HepG2 (cell line): ENCODE measurements around the gene AP1AR. TPM values are rescaled to one million over a fixed set of nuclear protein-coding genes. Genes with fewer than 3 reads are reported as not detected.

Experiments used
- ATF2 ChIP-seq: sonication (generic); formaldehyde crosslinking; IDR thresholded peaks from 2 replicates; pipeline ENCODE4 v1.4.0; 2020; ENCODE audit warnings: missing genetic modification reagents
- CTCF ChIP-seq: sonication (generic); formaldehyde crosslinking; IDR thresholded peaks from 2 replicates; pipeline ENCODE4 v1.5.0; 2020; ENCODE audit warnings: mild to moderate bottlenecking, missing genetic modification reagents, moderate library complexity
- DNMT1 ChIP-seq: sonication (generic); formaldehyde crosslinking; IDR thresholded peaks from 2 replicates; pipeline ENCODE4 v1.5.1; 2020; ENCODE audit warnings: mild to moderate bottlenecking, missing genetic modification reagents
- ELF1 ChIP-seq: sonication (generic); formaldehyde crosslinking; IDR thresholded peaks from 2 replicates; pipeline ENCODE4 v1.4.0; 2020; ENCODE audit warnings: missing genetic modification reagents
- ELK4 ChIP-seq: sonication (generic); formaldehyde crosslinking; IDR thresholded peaks from 2 replicates; pipeline ENCODE4 v1.9.0; 2021; ENCODE audit warnings: missing genetic modification reagents, borderline replicate concordance
- HDAC6 ChIP-seq: fragments of 200-600 bp; sonication (generic); IDR thresholded peaks from 2 replicates; pipeline ENCODE4 v1.7.0; 2017; ENCODE audit warnings: mild to moderate bottlenecking, antibody characterized with exemption, low read length, low read depth
- HIVEP1 ChIP-seq: sonication (generic); formaldehyde crosslinking; IDR thresholded peaks from 2 replicates; pipeline ENCODE4 v1.4.0; 2020; ENCODE audit warnings: mild to moderate bottlenecking, missing genetic modification reagents
- KDM6A ChIP-seq: IDR thresholded peaks from 2 replicates; pipeline ENCODE4 v1.6.1; 2016; ENCODE audit warnings: low read depth
- MED1 ChIP-seq: sonication (generic); formaldehyde crosslinking; IDR thresholded peaks from 2 replicates; pipeline ENCODE4 v1.4.0; 2020; ENCODE audit warnings: missing genetic modification reagents
- NCOA1 ChIP-seq: sonication (generic); formaldehyde crosslinking; IDR thresholded peaks from 2 replicates; pipeline ENCODE4 v1.9.0; 2021; ENCODE audit warnings: missing genetic modification reagents
- PHF5A ChIP-seq: IDR thresholded peaks from one replicate; pipeline ENCODE4 v1.6.1; 2018; ENCODE audit warnings: low read depth, missing genetic modification reagents; ENCODE audit not compliant: unreplicated experiment
- PPARG ChIP-seq: conservative IDR thresholded peaks from 2 replicates; pipeline ENCODE4 v1.6.1; 2016; ENCODE audit warnings: missing biosample characterization, missing genetic modification reagents
- YY1 ChIP-seq: IDR thresholded peaks from 2 replicates; pipeline ENCODE4 v1.6.1; 2011; ENCODE audit warnings: low read length, low read depth, moderate library complexity, mild to moderate bottlenecking; ENCODE audit not compliant: insufficient read depth, insufficient replicate concordance
- ZBTB25 ChIP-seq: IDR thresholded peaks from 2 replicates; pipeline ENCODE4 v1.6.1; 2018; ENCODE audit warnings: missing genetic modification reagents
- ZFP36L1 ChIP-seq: sonication (generic); formaldehyde crosslinking; IDR thresholded peaks from 2 replicates; pipeline ENCODE4 v1.8.0; 2022; ENCODE audit warnings: mild to moderate bottlenecking, missing genetic modification reagents, moderate library complexity
- ZNF224 ChIP-seq: sonication (generic); formaldehyde crosslinking; IDR thresholded peaks from 2 replicates; pipeline ENCODE4 v1.5.0; 2020; ENCODE audit warnings: mild to moderate bottlenecking, missing genetic modification reagents
- ZNF33B ChIP-seq: sonication (generic); formaldehyde crosslinking; IDR thresholded peaks from 2 replicates; pipeline ENCODE4 v1.5.1; 2020; ENCODE audit warnings: mild to moderate bottlenecking, missing genetic modification reagents
- ZNF543 ChIP-seq: sonication (generic); formaldehyde crosslinking; IDR thresholded peaks from 2 replicates; pipeline ENCODE4 v1.4.0; 2020; ENCODE audit warnings: mild to moderate bottlenecking, missing genetic modification reagents
- ZNF549 ChIP-seq: sonication (generic); formaldehyde crosslinking; IDR thresholded peaks from 2 replicates; pipeline ENCODE4 v1.5.0; 2020; ENCODE audit warnings: missing genetic modification reagents
- ZNF598 ChIP-seq: sonication (generic); formaldehyde crosslinking; IDR thresholded peaks from 2 replicates; pipeline ENCODE4 v1.5.1; 2020; ENCODE audit warnings: mild to moderate bottlenecking, missing genetic modification reagents, borderline replicate concordance
- ZNF607 ChIP-seq: sonication (generic); formaldehyde crosslinking; IDR thresholded peaks from 2 replicates; pipeline ENCODE4 v1.5.1; 2020; ENCODE audit warnings: missing genetic modification reagents, mild to moderate bottlenecking, borderline replicate concordance
- ZNF782 ChIP-seq: sonication (generic); formaldehyde crosslinking; IDR thresholded peaks from 2 replicates; pipeline ENCODE4 v1.4.0; 2020; ENCODE audit warnings: missing genetic modification reagents, mild to moderate bottlenecking, borderline replicate concordance
- ZNF891 ChIP-seq: sonication (generic); formaldehyde crosslinking; IDR thresholded peaks from 2 replicates; pipeline ENCODE4 v1.5.0; 2020; ENCODE audit warnings: mild to moderate bottlenecking, missing genetic modification reagents
- ZSCAN20 ChIP-seq: sonication (generic); formaldehyde crosslinking; IDR thresholded peaks from 2 replicates; pipeline ENCODE4 v1.4.0; 2020; ENCODE audit warnings: missing genetic modification reagents, mild to moderate bottlenecking, borderline replicate concordance
- polyA plus RNA-seq, 8 experiments: library from polyadenylated mRNA; depleted of rRNA in 3 of 8; stranded (reverse) in 7 of 8; unstranded in 1 of 8; fragments of >200 nt; fragmentation: Illumina TruSeq in 4 of 8; extraction: Trizol in 4 of 8; gene quantifications; 2 replicates each; pipeline versions ENCODE4 v1.2.1 to v1.2.3, GENCODE V29; 2011 to 2016; ENCODE audit warnings: low read depth in 4 of 8, missing spikeins in 1 of 8, mixed read lengths in 1 of 8; ENCODE audit not compliant: insufficient read depth in 1 of 8
- total RNA-seq, 5 experiments: library from RNA; depleted of rRNA; stranded (reverse); fragments of >200 nt; fragmentation: Illumina TruSeq; extraction: Trizol; gene quantifications; 2 replicates each; pipeline ENCODE4 v1.2.3, GENCODE V29; 2016; ENCODE audit warnings: low read depth in 1 of 5
- TF ChIP-seq, protein P1 (sequence below): sonication (generic); formaldehyde crosslinking; IDR thresholded peaks from 2 replicates; pipeline ENCODE4 v1.5.0; 2020; ENCODE audit warnings: missing genetic modification reagents, mild to moderate bottlenecking, borderline replicate concordance

Gene AP1AR
- total and polyA plus RNA-seq, 2 of the 13 experiments (the other 11 are each of a cell fraction or from before 2014, with no cell fraction given), result 24.9 to 39.9 TPM

GRCh38 chr4:112234952-112235609, 3.5 kb downstream of the AP1AR start (continued):
- no peak for TF ChIP-seq ZBTB25 (CRISPR knock-in tag)
- 0 out of 2 replicates have a peak, but pooled peaks have one; percentile 18 for TF ChIP-seq MED1 (CRISPR knock-in tag)
- no peak for TF ChIP-seq ZNF891 (CRISPR knock-in tag)
- no peak for TF ChIP-seq ZNF549
- no peak for TF ChIP-seq DNMT1 (CRISPR knock-in tag)
- TF ChIP-seq ZNF598, result no peak
- 0 out of 2 replicates have a peak, but pooled peaks have one; percentile 34 for TF ChIP-seq PPARG (CRISPR knock-in tag)
- TF ChIP-seq CTCF, result peak; percentile 73
- no peak for TF ChIP-seq ZNF33B (CRISPR knock-in tag)
- no peak for TF ChIP-seq ZFP36L1 (CRISPR knock-in tag)
- no peak for TF ChIP-seq YY1
- no peak for TF ChIP-seq HIVEP1 (CRISPR knock-in tag)
- TF ChIP-seq HDAC6, result no peak
- TF ChIP-seq PHF5A, result no peak
- no peak for TF ChIP-seq ZNF607 (CRISPR knock-in tag)
- no peak for TF ChIP-seq ELK4 (CRISPR knock-in tag)
- TF ChIP-seq NCOA1 (CRISPR knock-in tag), result no peak
- TF ChIP-seq, protein P1, sequence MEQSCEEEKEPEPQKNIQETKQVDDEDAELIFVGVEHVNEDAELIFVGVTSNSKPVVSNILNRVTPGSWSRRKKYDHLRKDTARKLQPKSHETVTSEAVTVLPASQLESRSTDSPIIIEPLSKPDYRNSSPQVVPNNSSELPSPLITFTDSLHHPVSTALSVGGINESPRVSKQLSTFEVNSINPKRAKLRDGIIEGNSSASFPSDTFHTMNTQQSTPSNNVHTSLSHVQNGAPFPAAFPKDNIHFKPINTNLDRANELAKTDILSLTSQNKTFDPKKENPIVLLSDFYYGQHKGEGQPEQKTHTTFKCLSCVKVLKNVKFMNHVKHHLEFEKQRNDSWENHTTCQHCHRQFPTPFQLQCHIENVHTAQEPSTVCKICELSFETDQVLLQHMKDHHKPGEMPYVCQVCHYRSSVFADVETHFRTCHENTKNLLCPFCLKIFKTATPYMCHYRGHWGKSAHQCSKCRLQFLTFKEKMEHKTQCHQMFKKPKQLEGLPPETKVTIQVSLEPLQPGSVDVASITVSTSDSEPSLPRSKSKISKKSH (CRISPR knock-in tag), result no peak
- no peak for TF ChIP-seq ZNF543 (CRISPR knock-in tag)
- TF ChIP-seq ZNF782, result no peak
- TF ChIP-seq ELF1 (CRISPR knock-in tag), result no peak
- TF ChIP-seq ATF2 (CRISPR knock-in tag), result no peak
- no peak for TF ChIP-seq ZSCAN20 (CRISPR knock-in tag)
- TF ChIP-seq ZNF224, result no peak
- TF ChIP-seq KDM6A (CRISPR knock-in tag), result no peak
